NCI-H226 (cell line): ENCODE results near the gene PFAS.

ENCODE experiments used
- DNase-seq: peaks from one replicate; pipeline ENCODE4 v3.0.0-alpha.2; 2015

The PFAS gene

DNA sequence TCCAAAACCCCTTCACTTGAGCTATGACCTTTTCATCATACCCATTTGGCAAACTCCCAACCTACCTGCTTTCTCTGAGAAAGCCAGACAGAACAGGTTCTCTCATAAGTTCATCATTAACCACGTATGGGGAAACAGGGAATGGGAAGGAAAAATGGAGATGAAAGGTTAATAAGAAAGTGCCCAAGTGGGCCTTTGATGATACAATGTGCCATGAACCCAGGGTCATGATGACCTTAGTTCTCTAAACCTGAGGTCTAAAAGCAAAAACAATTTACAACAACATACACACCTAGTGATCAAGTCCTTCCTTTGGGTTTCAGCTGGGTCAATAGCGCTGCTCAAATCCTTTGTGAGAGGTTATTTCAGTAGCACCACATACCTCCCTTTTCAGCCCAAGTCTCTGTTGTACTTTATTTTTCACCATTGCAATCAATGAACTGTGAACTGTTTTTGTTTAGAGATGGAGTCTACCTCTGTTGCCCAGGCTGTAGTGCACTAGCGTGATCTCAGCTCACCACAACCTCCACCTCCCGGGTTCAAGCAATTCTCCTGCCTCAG, 24.9 kb downstream of the PFAS start:
- no peak for DNase-seq

DNA sequence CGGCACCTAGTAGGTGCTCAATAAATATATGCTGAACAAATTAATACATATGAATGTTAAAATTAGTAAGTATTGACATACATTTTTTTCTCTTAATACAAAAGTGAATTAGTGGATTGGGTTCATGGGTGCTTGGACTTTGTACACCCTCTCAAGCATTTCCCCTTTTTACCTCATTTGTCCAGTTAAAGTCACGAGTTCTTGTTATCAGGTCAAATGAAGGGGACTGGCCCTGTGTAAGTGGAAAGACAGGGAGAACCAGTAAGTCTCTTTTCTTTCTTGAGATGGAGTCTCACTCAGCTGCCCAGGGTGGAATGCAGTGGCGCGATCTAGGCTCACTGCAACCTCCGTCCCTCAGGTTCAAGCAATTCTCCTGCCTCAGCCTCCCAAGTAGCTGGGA, 25.7 kb downstream of the PFAS start:
- no peak for DNase-seq

- no peak for DNase-seq
These were observed 26.6 kb downstream of the PFAS start for GRCh38 chr17:8275421-8276290.

DNA sequence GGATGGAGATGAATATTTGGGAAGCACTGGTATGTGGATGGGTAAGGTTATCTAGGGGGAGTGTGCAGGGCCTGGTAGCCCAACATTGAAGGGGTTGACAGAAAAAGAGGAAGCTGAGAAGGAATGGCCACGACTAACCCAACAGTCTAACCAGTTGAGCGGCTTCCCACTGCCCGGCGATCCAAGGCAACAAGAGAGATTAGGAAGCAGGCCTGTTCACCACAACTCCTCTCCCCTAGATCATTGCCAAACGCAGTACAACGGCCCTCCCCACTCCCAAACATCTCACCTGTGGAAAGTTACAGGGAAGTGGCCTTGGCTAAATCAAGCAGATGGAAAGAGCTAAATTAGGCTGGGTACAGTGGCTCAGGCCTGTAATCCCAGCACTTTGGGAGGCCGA, 28.2 kb downstream of the PFAS start:
- no peak for DNase-seq

DNA sequence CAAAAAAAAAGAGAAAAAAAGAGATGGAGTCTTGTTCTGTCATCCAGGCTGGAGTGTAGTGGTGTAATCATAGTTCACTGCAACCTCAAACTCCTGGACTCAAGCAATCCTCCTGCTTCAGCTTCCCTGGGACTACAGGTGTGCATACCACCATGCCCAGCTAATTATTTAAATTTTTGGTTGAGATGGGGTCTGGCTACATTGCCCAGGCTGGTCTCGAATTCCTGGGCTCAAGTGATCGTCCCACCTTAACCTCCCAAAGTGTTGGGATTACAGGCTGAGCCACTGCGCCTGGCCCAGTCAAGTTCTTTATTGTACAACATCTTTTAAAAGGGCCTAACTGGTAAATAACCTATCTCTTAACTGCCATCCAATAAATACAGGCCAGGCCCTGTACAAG, 33.3 kb downstream of the PFAS start:
- DNase-seq: no peak

GRCh38 chr17:8283356-8283755, 34.3 kb downstream of the PFAS start:
- no peak for DNase-seq

DNA sequence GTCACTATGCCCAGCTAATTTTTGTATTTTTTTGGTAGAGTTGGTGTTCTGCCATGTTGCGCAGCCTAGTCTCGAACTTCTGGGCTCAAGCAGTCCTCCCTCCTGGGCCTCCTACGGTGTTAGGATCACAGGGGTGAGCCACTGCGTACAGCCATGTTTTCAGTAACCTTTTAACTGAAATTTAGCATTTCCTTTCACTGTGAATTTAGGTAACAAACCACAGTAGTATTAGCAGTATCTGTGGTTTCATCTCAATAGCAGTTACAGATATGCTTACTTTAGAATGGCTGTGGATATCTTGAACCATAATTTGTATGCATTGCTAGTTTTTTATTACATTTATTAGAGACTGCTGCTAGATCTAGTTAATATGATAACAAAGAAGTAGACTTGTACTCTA, 35.0 kb downstream of the PFAS start:
- no peak for DNase-seq

DNA sequence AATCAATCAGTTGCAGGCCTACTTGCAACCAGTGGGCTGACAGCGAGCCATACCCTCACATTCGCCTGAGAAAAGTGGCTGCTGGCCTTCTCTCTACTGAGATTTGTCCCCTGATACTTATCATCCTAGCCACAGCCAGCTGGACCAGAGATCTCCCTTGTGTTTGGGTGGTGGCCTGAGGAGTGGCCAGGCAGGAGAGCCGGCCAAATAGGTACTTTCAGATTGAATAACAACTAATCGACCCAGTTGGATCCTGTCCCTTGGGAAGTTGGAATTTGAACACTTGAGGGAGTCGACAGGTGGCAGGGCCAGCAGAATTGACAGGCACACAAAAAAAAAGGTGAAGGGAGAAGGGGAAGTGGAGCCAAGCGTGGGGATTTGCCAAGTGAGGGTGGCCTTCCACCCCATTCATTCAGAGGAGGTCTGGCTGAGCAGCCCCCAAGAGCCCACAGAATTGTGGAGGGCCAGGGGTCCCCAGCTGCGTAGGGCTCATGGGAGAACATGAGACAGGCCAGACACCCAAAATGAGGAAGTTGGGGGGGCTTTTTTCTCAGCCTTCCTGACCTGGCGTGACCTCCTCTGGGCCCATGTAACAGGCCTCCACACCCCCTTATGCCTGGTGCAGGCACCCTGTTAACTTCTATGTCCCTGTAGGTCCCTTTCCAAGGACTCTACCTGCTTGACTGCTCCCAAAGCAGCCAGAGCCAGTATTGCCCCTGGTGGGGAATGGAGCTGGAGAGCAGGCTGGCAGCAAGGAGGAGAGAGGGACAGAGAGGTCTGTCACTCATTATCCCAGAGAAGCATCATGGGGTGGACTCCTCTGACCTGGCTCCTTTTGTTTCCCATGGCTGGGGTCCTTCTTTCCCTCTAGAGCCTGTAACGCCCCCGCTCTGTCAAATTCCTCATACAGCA, 36.4 kb downstream of the PFAS start:
- DNase-seq: no peak

- DNase-seq: no peak
These were observed 38.7 kb downstream of the PFAS start for GRCh38 chr17:8287651-8288335.

- peak; percentile 49 for DNase-seq
These were observed 39.4 kb downstream of the PFAS start, which contains the start of gene RANGRF for GRCh38 chr17:8288336-8289102. RANGRF (plus strand) TSS chr17:8288670; CDS start chr17:8288789, 119 bp downstream.

DNA sequence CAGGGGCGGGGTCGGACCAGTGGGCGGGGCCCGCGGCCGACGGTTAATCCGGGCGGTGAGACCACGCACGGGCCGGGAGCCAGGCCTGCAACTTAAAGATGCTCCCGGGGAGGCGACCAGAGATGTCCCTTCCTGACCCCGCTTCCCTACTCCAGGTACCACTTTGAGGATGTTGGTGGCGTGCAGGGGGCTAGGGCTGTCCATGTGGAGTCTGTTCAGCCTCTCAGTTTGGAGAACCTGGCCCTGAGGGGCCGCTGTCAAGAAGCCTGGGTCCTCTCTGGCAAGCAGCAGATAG, 40.0 kb downstream of the PFAS start:
- no peak for DNase-seq

DNA sequence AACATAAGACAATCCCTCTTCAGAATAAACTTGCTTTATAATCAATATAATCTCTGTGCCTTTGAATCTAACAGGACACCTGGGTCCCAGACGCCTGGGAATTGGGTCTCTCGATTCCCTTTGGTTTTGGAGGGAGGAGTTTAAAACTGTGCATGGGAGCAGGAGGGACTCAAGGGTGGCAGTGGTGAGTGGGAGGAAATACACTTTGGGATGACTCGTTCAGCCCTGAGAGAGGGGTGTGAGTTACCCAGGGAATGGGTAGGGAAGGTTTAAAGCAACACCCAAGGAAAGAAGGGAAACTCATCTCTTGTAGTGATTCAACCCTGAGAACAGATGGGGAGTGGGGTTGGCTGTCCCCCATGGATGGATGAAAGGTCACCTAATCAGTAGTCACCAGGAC, 41.0 kb downstream of the PFAS start:
- DNase-seq: no peak

DNA sequence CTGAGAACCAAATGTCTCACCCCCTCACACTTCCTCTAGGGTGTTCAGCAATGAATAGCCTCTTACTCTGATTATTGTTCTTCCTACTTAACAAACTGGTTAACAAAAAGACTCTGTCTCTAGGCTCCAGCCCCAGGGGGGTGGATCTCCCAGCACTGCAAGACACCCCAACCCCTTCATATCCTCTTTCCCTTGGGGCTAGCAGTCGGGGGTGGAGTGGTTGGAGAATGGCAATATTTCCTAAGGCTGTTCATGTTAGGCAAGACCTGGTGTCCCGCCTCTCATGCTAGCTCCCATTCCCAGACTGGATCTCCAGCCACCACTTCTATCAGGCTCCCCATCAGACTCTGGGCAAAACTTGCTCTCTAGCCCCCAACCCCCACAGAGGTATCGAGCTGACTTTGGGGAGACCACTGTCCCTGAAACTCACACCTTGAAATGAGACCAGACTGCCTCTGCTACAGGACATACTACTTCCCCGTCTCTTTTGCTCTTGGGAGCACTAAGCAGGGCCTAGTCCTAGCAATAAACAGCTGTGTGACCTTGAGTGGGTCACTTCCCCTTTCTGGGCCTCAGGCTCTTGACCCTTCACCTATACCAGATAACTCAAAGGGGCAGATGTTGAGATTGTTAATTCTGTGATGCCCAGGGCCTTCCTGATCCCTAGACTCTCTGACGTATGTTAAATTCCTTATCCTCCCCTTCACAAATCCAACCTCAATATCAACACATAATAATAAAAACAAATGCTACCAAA, 43.7 kb downstream of the PFAS start:
- no peak for DNase-seq

- no peak for DNase-seq
These were observed 45.3 kb downstream of the PFAS start for GRCh38 chr17:8294361-8294760.

DNA sequence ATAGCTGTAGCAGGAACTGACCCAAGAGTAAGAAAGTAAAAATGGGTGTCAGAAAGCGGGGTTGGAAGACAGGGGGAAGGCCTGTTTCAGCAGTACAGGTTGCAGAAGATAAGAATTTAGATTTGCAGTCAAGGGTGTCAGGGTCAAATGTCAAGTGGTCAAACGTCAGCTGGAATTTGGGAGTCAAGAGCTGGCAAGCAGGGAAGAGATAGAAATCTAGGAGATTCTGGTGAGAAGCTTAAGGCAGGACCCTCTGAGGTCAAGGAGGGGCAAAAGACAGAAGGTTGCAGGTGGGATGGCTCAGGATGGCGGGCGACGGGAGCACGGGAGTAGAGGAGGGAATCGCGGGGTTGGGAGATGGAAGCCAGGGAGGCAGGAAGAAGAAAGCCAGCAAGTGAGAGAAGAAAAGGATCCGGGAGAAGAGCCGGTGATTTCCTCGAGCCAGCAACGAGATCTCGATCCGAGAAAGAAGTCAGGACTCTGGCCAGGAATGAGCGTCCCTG, 45.8 kb downstream of the PFAS start:
- DNase-seq: no peak

DNA sequence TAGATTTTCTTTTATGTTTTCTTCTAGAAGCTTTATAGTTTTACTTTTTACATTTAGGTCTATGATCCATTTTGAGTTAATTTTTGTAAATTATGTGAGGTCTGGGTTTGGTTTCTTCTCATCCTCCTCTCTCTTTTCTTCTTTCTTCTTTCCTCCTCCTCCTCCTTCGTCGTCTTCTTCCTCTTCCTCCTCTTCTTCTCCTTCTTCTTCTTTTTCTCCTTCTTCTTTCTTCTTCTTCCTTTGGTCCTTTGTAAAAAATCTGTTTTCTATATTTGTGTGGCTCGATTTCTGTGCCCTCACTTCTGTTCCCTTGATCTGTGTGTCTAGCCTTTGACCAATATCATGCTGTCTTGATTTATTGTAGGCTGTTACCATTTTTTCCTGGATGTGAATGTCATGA, 51.1 kb downstream of the PFAS start:
- no peak for DNase-seq

DNA sequence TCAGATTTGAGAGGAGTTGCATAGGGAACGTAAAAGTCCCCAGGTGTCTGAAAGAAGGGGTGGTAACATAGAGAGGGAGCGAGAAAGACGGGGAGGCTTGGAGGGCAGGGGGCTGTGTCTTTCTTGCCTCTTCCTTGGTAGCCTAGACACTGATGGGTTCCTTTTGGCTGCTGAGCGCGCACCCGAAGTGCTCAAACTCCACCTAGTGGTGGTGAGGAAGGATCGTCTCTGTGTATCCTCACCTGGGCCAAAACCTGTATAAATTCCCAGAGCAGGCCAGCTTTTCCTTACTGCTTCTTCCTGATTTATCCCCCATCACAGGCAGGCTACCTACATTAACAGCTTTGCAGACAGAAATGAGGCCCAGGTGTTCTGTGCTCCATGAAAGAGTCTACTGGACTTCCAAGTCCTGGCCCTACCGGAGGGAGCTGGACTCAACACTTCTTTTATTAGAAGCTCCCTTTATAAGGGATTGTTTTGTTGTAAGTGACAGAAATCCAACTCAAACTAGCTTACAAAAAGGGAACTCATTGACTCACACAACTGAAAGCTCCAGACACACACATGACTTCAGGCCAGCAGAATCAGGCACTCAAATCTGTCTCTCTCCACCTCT, 51.6 kb downstream of the PFAS start:
- DNase-seq: peak; percentile 53

GRCh38 chr17:8310601-8311123, 61.6 kb downstream of the PFAS start:
- DNase-seq: no peak

- DNase-seq: no peak
These were observed 62.2 kb downstream of the PFAS start for GRCh38 chr17:8311131-8311790.

DNA sequence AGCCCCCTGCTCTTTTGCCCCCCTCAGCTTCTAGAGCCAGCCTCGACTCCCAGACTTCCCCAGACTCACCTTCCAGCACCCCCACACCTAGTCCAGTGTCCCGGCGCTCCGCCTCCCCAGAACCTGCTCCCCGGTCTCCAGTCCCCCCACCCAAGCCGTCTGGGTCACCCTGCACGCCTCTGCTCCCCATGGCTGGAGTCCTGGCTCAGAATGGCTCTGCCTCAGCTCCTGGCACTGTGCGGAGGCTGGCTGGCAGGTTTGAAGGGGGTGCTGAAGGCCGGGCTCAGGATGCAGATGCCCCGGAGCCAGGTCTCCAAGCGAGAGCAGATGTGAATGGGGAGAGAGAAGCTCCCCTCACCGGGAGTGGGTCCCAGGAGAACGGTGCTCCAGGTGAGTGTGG, 63.2 kb downstream of the PFAS start:
- DNase-seq: no peak
